SIG-M5 treated with dmso at 0.1 percent for 504 hours (cell line): ENCODE results near the gene TRABD.

Experiments
- DNase-seq: peaks from one replicate; lab custom pipeline; 2025; ENCODE audit not compliant: unreplicated experiment; lab: John Stamatoyannopoulos, UW

Gene TRABD

GRCh38 chr22:50236731-50237409 is 51.2 kb downstream of the TRABD start:
- peak; percentile 5 for DNase-seq

- DNase-seq, result no peak
These were observed 53.0 kb downstream of the TRABD start for GRCh38 chr22:50238755-50239154.

- DNase-seq, result peak; percentile 5
These were observed 56.8 kb downstream of the TRABD start for GRCh38 chr22:50242406-50242949.

GRCh38 chr22:50243685-50244419 is 58.1 kb downstream of the TRABD start:
- DNase-seq, result peak; percentile 16

- DNase-seq, result peak; percentile 83
These were observed 58.9 kb downstream of the TRABD start, which contains the start of gene TUBGCP6 for GRCh38 chr22:50244420-50245213. TUBGCP6 (minus strand) TSS chr22:50245023; CDS start chr22:50244459, 564 bp downstream.

GRCh38 chr22:50245214-50246072 is 59.7 kb downstream of the TRABD start:
- no peak for DNase-seq

GRCh38 chr22:50246242-50247175 is 60.8 kb downstream of the TRABD start:
- no peak for DNase-seq

- peak; percentile 9 for DNase-seq
These were observed 62.0 kb downstream of the TRABD start for GRCh38 chr22:50247748-50248147.

- no peak for DNase-seq
These were observed 62.7 kb downstream of the TRABD start for GRCh38 chr22:50248196-50249081.
